Peyer's patch (tissue), 4 donors: Measurements from ENCODE around the gene FAM117B.

Experiments used
- POLR2A ChIP-seq, 2 donors: fragments of 450-650 bp; IDR thresholded peaks; one replicate each; pipeline ENCODE4 v1.5.1; 2017; ENCODE audit warnings: antibody characterized with exemption in 2 of 2, mild to moderate bottlenecking in 2 of 2, moderate library complexity in 2 of 2
- TF ChIP-seq, protein P1 (sequence below), 6 experiments: fragments of 450-650 bp in 4 of 6; fragments of 200-600 bp in 2 of 6; sonication (generic) in 1 of 6; IDR thresholded peaks; one replicate each; pipeline ENCODE4 v1.5.1; 2017 to 2019; ENCODE audit warnings: antibody characterized with exemption in 6 of 6, mild to moderate bottlenecking in 3 of 6, moderate library complexity in 1 of 6

DNA sequence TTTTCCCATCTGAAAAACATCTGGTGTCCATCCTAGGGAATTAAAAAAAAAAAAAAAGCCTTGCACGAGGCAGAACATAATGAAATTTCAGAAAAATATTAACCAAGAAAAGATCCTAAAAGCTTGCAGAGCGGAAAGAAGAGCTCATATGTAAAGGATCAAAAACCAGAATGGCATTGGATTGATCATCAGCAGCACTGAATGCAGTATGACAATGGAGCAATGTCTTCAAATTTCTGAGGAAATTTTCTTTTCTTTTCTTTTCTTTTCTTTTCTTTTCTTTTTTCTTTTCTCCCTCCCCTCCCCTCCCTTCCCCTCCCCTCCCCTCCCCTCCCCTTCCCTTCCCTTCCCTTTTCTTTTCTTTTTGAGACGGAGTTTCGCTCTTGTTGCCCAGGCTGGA lies 21.3 kb upstream of the FAM117B start:
- TF ChIP-seq POLR2A (IDR thresholded peaks at IDR 0.05): no peak
- TF ChIP-seq, protein P1, sequence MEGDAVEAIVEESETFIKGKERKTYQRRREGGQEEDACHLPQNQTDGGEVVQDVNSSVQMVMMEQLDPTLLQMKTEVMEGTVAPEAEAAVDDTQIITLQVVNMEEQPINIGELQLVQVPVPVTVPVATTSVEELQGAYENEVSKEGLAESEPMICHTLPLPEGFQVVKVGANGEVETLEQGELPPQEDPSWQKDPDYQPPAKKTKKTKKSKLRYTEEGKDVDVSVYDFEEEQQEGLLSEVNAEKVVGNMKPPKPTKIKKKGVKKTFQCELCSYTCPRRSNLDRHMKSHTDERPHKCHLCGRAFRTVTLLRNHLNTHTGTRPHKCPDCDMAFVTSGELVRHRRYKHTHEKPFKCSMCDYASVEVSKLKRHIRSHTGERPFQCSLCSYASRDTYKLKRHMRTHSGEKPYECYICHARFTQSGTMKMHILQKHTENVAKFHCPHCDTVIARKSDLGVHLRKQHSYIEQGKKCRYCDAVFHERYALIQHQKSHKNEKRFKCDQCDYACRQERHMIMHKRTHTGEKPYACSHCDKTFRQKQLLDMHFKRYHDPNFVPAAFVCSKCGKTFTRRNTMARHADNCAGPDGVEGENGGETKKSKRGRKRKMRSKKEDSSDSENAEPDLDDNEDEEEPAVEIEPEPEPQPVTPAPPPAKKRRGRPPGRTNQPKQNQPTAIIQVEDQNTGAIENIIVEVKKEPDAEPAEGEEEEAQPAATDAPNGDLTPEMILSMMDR (IDR thresholded peaks at IDR 0.05): no peak
